ENCODE data around the gene TRIM24. TPM values are rescaled to one million over a fixed set of nuclear protein-coding genes. Genes with fewer than 3 reads are reported as not detected.

TRIM24 gene
- polyA plus RNA-seq, 1 donor (not counting 4 experiments of a cell fraction or from before 2014, with no cell fraction given): 7.9 TPM

GRCh38 chr7:138468244-138469123 lies 8.4 kb downstream of the TRIM24 start:
- H4K20me1 ChIP-seq (ENCODE audit: control insufficient read depth, extremely low read depth, insufficient read depth, low read length): no peaks in the 10 kb centered on the region

GRCh38 chr7:138470391-138471157 lies 10.5 kb downstream of the TRIM24 start:
- no peaks in the 10 kb centered on the region for H4K20me1 ChIP-seq (ENCODE audit: control insufficient read depth, extremely low read depth, insufficient read depth, low read length)

More at GRCh38 chr7:138468244-138469123, 8.4 kb downstream of the TRIM24 start:
- H3K9ac ChIP-seq (ENCODE audit: control insufficient read depth, extremely low read depth, insufficient read depth, low read length): no peak overlapping the region
- H3K9me3 ChIP-seq (ENCODE audit: control insufficient read depth, low read depth, low read length): no peaks in the 10 kb centered on the region
- H3K4me3 ChIP-seq (ENCODE audit: control insufficient read depth in 2 of 3, extremely low read depth in 1 of 3, insufficient read depth in 2 of 3, low read depth in 1 of 3, low read length in 3 of 3): no peak overlapping the region
- H3K27ac ChIP-seq (ENCODE audit: control insufficient read depth, insufficient read depth, low read length): no peak overlapping the region
- H3K27me3 ChIP-seq (ENCODE audit: control insufficient read depth, extremely low read depth, insufficient read depth, low read length): no peaks in the 10 kb centered on the region
- H3K36me3 ChIP-seq (ENCODE audit: control insufficient read depth in 2 of 2, extremely low read depth in 1 of 2, insufficient read depth in 2 of 2, low read length in 2 of 2): no peaks in the 10 kb centered on the region
- dilution Hi-C loops (cut with MboI; ENCODE audit: extremely low pct_ligation_motif_present, low sequenced_read_pairs): no loop called here
- no peaks in the 10 kb centered on the region for H3K4me1 ChIP-seq (ENCODE audit: control insufficient read depth, extremely low read depth, insufficient read depth, low read length)
- no peak overlapping the region for H2AFZ ChIP-seq (ENCODE audit: control insufficient read depth, low read length)
- DNase-seq (ENCODE audit: low read depth, low spot score) (no peak), FAIRE-seq (no peak)
- H3K4me2 ChIP-seq (ENCODE audit: control insufficient read depth, extremely low read depth, insufficient read depth, low read depth, low read length): no peak overlapping the region
- no peak for TF ChIP-seq EZH2 (IDR thresholded peaks at IDR 0.05; ENCODE audit: low read length)
- TF ChIP-seq CTCF (optimal IDR thresholded peaks at IDR 0.05 in 1 of 3, IDR thresholded peaks at IDR 0.05 in 1 of 3, conservative IDR thresholded peaks at IDR 0.05 in 1 of 3; ENCODE audit: extremely low read depth in 1 of 3, insufficient read depth in 2 of 3, low read length in 3 of 3): no peak
- H3K79me2 ChIP-seq (ENCODE audit: control insufficient read depth, insufficient read depth, low read length): peaks cover 35% of the 10 kb centered on the region
- H3K9me1 ChIP-seq (ENCODE audit: control insufficient read depth, extremely low read depth, insufficient read depth, low read length): no peaks in the 10 kb centered on the region

More at GRCh38 chr7:138470391-138471157, 10.5 kb downstream of the TRIM24 start:
- Histone ChIP-seq H3K4me2 (ENCODE audit: control insufficient read depth, extremely low read depth, insufficient read depth, low read depth, low read length) (no peak overlapping the region), H3K27ac (ENCODE audit: control insufficient read depth, insufficient read depth, low read length) (no peak overlapping the region), H3K4me3 (ENCODE audit: control insufficient read depth in 2 of 3, extremely low read depth in 1 of 3, insufficient read depth in 2 of 3, low read depth in 1 of 3, low read length in 3 of 3) (no peak overlapping the region), H3K9me1 (ENCODE audit: control insufficient read depth, extremely low read depth, insufficient read depth, low read length) (no peaks in the 10 kb centered on the region), H3K9me3 (ENCODE audit: control insufficient read depth, low read depth, low read length) (no peaks in the 10 kb centered on the region), H3K4me1 (ENCODE audit: control insufficient read depth, extremely low read depth, insufficient read depth, low read length) (no peaks in the 10 kb centered on the region), H3K36me3 (ENCODE audit: control insufficient read depth in 2 of 2, extremely low read depth in 1 of 2, insufficient read depth in 2 of 2, low read length in 2 of 2) (no peaks in the 10 kb centered on the region), H3K79me2 (ENCODE audit: control insufficient read depth, insufficient read depth, low read length) (peaks cover 28% of the 10 kb centered on the region), H3K27me3 (ENCODE audit: control insufficient read depth, extremely low read depth, insufficient read depth, low read length) (no peaks in the 10 kb centered on the region), H2AFZ (ENCODE audit: control insufficient read depth, low read length) (no peak overlapping the region), H3K9ac (ENCODE audit: control insufficient read depth, extremely low read depth, insufficient read depth, low read length) (no peak overlapping the region)
- FAIRE-seq: no peak
- dilution Hi-C loops (cut with MboI; ENCODE audit: extremely low pct_ligation_motif_present, low sequenced_read_pairs): no loop called here
- no peak for DNase-seq (ENCODE audit: low read depth, low spot score)
- TF ChIP-seq EZH2 (IDR thresholded peaks at IDR 0.05; ENCODE audit: low read length) (no peak), CTCF (optimal IDR thresholded peaks at IDR 0.05 in 1 of 3, IDR thresholded peaks at IDR 0.05 in 1 of 3, conservative IDR thresholded peaks at IDR 0.05 in 1 of 3; ENCODE audit: extremely low read depth in 1 of 3, insufficient read depth in 2 of 3, low read length in 3 of 3) (no peak)
